ENCODE measurements around the gene PERM1. TPM values are rescaled to one million over a fixed set of nuclear protein-coding genes. Genes with fewer than 3 reads are reported as not detected.
"Not testable (repeated sequence)": the region's sequence is repeated elsewhere in the genome, so short reads cannot be mapped to it uniquely, and the experiment has no call there.

PERM1 gene
- total RNA-seq, 1 experiment from 2014 or later, result 0.47 TPM

DNA sequence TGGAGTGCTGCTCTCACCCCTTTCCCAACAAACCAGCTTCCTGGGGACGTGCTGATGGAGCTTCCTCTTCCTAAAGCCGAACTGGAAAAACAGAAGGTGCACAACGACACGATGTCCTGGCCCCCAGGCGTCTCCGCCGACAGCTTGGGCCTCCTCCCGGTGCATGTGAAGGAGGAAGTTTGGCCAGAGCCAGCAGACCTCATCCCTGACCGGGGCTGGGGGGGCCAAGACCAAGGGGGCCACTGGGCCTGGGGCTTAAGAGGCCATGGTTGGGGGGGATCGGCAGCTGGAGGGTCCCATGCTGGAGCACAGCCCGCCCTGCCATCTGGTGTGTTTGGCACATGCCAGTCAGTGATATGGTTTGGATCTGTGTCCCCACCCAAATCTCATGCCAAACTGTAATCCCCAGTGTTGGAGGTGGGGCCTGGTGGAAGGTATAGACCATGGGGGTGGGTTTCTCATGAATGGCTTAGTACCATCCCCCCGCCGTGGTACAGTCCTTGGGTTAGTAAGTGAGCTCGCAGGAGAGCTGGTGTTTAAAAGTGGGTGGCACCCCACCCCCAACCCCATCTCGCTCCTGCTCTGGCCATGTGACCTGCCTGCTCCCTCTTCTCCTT lies 11.6 kb upstream of the PERM1 start:
- CTCF ChIA-PET, result no interaction called here
- Histone ChIP-seq H3K36me3 (ENCODE audit: low read depth, low read length) (peaks cover 3% of the 10 kb centered on the region), H4K20me1 (ENCODE audit: low read length) (peaks cover 17% of the 10 kb centered on the region)

DNA sequence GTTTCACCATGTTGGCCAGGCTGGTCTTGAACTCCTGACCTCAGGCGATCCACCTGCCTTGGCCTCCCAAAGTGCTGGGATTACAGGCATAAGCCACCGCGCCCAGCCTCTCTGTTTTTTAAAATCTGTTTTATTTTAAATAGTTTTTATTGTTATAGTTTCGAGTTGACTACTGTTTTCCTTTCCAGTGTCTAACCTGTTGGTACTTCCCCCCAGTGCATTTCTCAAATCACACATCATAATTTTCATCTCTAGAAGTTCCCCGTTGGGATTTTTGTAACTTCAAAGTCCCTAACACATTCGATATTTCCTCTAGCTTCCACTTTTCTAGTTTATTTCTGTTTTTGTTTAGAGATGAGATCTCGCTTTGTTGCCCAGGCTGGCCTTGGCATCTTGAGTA lies 10.5 kb upstream of the PERM1 start:
- DNase-seq, result no peak
- Histone ChIP-seq H2AFZ (ENCODE audit: low read length) (no peak overlapping the region), H3K27ac (ENCODE audit: low read length) (no peak overlapping the region), H3K79me2 (ENCODE audit: low read length) (0 out of 2 replicates have a peak, but pooled peaks cover under 1% of the 10 kb centered on the region), H3K4me3 (ENCODE audit: low read length) (no peak overlapping the region), H3K4me2 (ENCODE audit: low read length) (no peak overlapping the region), H3K4me1 (ENCODE audit: insufficient read depth, low read length) (no peaks in the 10 kb centered on the region), H4K20me1 (ENCODE audit: low read length) (peaks cover 5% of the 10 kb centered on the region; the same call in 1 of the 2 replicates), H3F3A (ENCODE audit: low read length, unreplicated experiment) (no peaks in the 10 kb centered on the region), H3K27me3 (ENCODE audit: low read length) (no peaks in the 10 kb centered on the region), H3K9ac (ENCODE audit: low read length) (no peak overlapping the region), H3K9me2 (replicated peaks; ENCODE audit: low read length) (no peaks in the 10 kb centered on the region), H3K36me3 (ENCODE audit: low read depth, low read length) (peaks cover 3% of the 10 kb centered on the region), H3K9me3 (ENCODE audit: low read length) (no peaks in the 10 kb centered on the region)
- CTCF ChIA-PET, result no interaction called here
- ATAC-seq, result no peak
- intact Hi-C loops (cut with micrococcal nuclease), result no loop called here
- TF ChIP-seq EZH2phosphoT487 (IDR thresholded peaks at IDR 0.05; ENCODE audit: borderline replicate concordance, low read length), result no peak
- BruUV-seq (replicated peaks), result no TSS peak
- POLR2A ChIA-PET (ENCODE audit: unreplicated experiment), result no interaction called here

More for the DNA sequence above, 11.6 kb upstream of the PERM1 start:
- Histone ChIP-seq H2AFZ (ENCODE audit: low read length) (no peak overlapping the region), H3K27ac (ENCODE audit: low read length) (no peak overlapping the region), H3K79me2 (ENCODE audit: low read length) (peaks cover 11% of the 10 kb centered on the region), H3K9ac (ENCODE audit: low read length) (no peak overlapping the region), H3K27me3 (ENCODE audit: low read length) (no peaks in the 10 kb centered on the region), H3K9me2 (replicated peaks; ENCODE audit: low read length) (no peaks in the 10 kb centered on the region), H3K4me1 (ENCODE audit: insufficient read depth, low read length) (no peaks in the 10 kb centered on the region), H3F3A (ENCODE audit: low read length, unreplicated experiment) (no peaks in the 10 kb centered on the region), H3K4me3 (ENCODE audit: low read length) (no peak overlapping the region), H3K9me3 (ENCODE audit: low read length) (no peaks in the 10 kb centered on the region), H3K4me2 (ENCODE audit: low read length) (no peak overlapping the region)
- ATAC-seq (no peak), DNase-seq (no peak)
- no TSS peak for BruUV-seq (replicated peaks)
- intact Hi-C loops (cut with micrococcal nuclease), result no loop called here
- no peak for TF ChIP-seq EZH2 (IDR thresholded peaks at IDR 0.05; ENCODE audit: low read length, unreplicated experiment)
- TF ChIP-seq, protein P1, sequence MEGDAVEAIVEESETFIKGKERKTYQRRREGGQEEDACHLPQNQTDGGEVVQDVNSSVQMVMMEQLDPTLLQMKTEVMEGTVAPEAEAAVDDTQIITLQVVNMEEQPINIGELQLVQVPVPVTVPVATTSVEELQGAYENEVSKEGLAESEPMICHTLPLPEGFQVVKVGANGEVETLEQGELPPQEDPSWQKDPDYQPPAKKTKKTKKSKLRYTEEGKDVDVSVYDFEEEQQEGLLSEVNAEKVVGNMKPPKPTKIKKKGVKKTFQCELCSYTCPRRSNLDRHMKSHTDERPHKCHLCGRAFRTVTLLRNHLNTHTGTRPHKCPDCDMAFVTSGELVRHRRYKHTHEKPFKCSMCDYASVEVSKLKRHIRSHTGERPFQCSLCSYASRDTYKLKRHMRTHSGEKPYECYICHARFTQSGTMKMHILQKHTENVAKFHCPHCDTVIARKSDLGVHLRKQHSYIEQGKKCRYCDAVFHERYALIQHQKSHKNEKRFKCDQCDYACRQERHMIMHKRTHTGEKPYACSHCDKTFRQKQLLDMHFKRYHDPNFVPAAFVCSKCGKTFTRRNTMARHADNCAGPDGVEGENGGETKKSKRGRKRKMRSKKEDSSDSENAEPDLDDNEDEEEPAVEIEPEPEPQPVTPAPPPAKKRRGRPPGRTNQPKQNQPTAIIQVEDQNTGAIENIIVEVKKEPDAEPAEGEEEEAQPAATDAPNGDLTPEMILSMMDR (conservative IDR thresholded peaks at IDR 0.05; ENCODE audit: low read depth, low read length), result no peak
- TF ChIP-seq EZH2phosphoT487 (IDR thresholded peaks at IDR 0.05; ENCODE audit: borderline replicate concordance, low read length), result no peak
- POLR2A ChIA-PET (ENCODE audit: unreplicated experiment), result no interaction called here

DNA sequence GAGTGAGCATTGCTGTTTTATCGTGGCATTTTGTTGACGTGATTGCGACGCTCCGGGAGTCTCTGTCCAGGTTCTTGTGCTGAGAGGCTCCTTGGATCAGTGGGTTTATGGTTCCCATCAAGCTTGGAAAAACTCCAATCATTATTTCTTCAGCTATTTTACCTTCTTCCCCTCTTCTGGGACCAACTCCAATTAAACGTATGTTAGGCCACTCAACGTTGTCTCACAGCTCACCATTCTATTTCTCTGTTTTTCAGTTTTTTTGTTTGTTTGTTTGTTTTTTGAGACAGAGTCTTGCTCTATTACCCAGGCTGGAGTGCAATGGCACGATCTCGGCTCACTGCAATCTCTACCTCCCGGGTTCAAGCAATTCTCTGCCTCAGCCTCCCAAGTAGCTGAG lies 10.0 kb upstream of the PERM1 start:
- intact Hi-C loops (cut with micrococcal nuclease), result no loop called here
- H3K4me1 ChIP-seq (ENCODE audit: insufficient read depth, low read length), result no peaks in the 10 kb centered on the region
- H3K9me2 ChIP-seq (replicated peaks; ENCODE audit: low read length), result no peaks in the 10 kb centered on the region
- H3K9me3 ChIP-seq (ENCODE audit: low read length), result no peaks in the 10 kb centered on the region
- H3K36me3 ChIP-seq (ENCODE audit: low read depth, low read length), result peaks cover 3% of the 10 kb centered on the region
- TF ChIP-seq EZH2phosphoT487 (IDR thresholded peaks at IDR 0.05; ENCODE audit: borderline replicate concordance, low read length) (no peak), EZH2 (IDR thresholded peaks at IDR 0.05; ENCODE audit: low read length, unreplicated experiment) (no peak)
- TF ChIP-seq, protein P1 (conservative IDR thresholded peaks at IDR 0.05; ENCODE audit: low read depth, low read length), result no peak
- H3K4me3 ChIP-seq (ENCODE audit: low read length), result no peak overlapping the region
- peaks cover under 1% of the 10 kb centered on the region; the same call in 1 of the 2 replicates for H4K20me1 ChIP-seq (ENCODE audit: low read length)
- H3K9ac ChIP-seq (ENCODE audit: low read length), result no peak overlapping the region
- H2AFZ ChIP-seq (ENCODE audit: low read length), result no peak overlapping the region
- POLR2A ChIA-PET (ENCODE audit: unreplicated experiment), result no interaction called here
- CTCF ChIA-PET, result no interaction called here
- H3K27ac ChIP-seq (ENCODE audit: low read length), result no peak overlapping the region
- no peaks in the 10 kb centered on the region for H3F3A ChIP-seq (ENCODE audit: low read length, unreplicated experiment)
- H3K79me2 ChIP-seq (ENCODE audit: low read length), result no peaks in the 10 kb centered on the region
- DNase-seq (no peak), ATAC-seq (no peak)
- H3K27me3 ChIP-seq (ENCODE audit: low read length), result no peaks in the 10 kb centered on the region
- no peak overlapping the region for H3K4me2 ChIP-seq (ENCODE audit: low read length)
- BruUV-seq (replicated peaks), result no TSS peak

DNA sequence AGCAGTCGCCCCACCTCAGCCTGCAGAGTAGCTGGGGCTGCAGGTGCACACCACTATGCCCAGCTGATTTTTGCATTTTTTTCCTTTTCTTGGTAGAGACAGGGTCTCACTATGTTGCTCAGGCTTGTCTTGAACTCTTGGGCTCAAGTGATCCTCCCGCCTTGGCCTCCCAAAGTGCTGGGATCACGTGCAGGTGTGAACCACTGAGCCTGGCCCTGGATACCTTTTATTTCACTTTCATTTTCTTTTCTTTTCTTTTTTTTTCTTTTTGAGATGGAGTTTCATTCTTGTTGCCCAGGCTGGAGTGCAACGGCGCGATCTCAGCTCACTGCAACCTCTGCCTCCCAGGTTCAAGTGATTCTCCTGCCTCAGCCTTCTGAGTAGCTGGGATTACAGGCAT lies 9.4 kb upstream of the PERM1 start:
- H3K4me3 ChIP-seq (ENCODE audit: low read length); POLR2A ChIA-PET (ENCODE audit: unreplicated experiment); H3K9me2 ChIP-seq (replicated peaks; ENCODE audit: low read length); H3K9me3 ChIP-seq (ENCODE audit: low read length); H2AFZ ChIP-seq (ENCODE audit: low read length); H3K4me2 ChIP-seq (ENCODE audit: low read length); H3K27me3 ChIP-seq (ENCODE audit: low read length); CTCF ChIA-PET; H3K4me1 ChIP-seq (ENCODE audit: insufficient read depth, low read length); intact Hi-C loops (cut with micrococcal nuclease); BruUV-seq (replicated peaks); DNase-seq; H3K79me2 ChIP-seq (ENCODE audit: low read length); H3K27ac ChIP-seq (ENCODE audit: low read length); H4K20me1 ChIP-seq (ENCODE audit: low read length); H3F3A ChIP-seq (ENCODE audit: low read length, unreplicated experiment); H3K9ac ChIP-seq (ENCODE audit: low read length); H3K36me3 ChIP-seq (ENCODE audit: low read depth, low read length); ATAC-seq: not testable (repeated sequence)

DNA sequence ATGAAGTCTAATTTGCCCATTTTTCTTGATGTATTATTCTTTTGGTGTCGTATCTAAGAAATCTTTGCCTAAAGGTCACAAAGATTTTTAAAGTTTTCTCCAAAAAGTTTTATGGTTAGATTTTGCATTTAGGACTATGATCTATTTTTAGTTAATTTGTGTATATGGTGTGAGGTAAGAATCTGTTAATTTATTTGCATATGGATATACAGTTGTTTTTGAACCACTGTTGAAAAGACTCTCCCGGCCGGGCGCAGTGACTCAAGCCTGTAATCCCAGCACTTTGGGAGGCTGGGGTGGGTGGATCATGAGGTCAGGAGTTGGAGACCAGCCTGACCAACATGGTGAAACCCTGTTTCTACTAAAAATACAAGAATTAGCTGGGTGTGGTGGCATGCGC lies 6.2 kb upstream of the PERM1 start:
- DNase-seq; intact Hi-C loops (cut with micrococcal nuclease); BruUV-seq (replicated peaks): not testable (repeated sequence)

More for the DNA sequence above, 6.2 kb upstream of the PERM1 start:
- H3K27ac ChIP-seq (ENCODE audit: low read length); H3K4me2 ChIP-seq (ENCODE audit: low read length); CTCF ChIA-PET; H3K4me3 ChIP-seq (ENCODE audit: low read length); H3K79me2 ChIP-seq (ENCODE audit: low read length); H4K20me1 ChIP-seq (ENCODE audit: low read length); H2AFZ ChIP-seq (ENCODE audit: low read length); H3K9ac ChIP-seq (ENCODE audit: low read length); H3K27me3 ChIP-seq (ENCODE audit: low read length); H3K9me2 ChIP-seq (replicated peaks; ENCODE audit: low read length); H3K4me1 ChIP-seq (ENCODE audit: insufficient read depth, low read length); H3F3A ChIP-seq (ENCODE audit: low read length, unreplicated experiment); ATAC-seq; H3K9me3 ChIP-seq (ENCODE audit: low read length); POLR2A ChIA-PET (ENCODE audit: unreplicated experiment); H3K36me3 ChIP-seq (ENCODE audit: low read depth, low read length): not testable (repeated sequence)
